ENCODE measurements around the gene VCPKMT. TPM values are rescaled to one million over a fixed set of nuclear protein-coding genes. Genes with fewer than 3 reads are reported as not detected.

The VCPKMT gene
- total RNA-seq, 2 donors from 2014 or later, result 2.0 to 4.2 TPM

DNA sequence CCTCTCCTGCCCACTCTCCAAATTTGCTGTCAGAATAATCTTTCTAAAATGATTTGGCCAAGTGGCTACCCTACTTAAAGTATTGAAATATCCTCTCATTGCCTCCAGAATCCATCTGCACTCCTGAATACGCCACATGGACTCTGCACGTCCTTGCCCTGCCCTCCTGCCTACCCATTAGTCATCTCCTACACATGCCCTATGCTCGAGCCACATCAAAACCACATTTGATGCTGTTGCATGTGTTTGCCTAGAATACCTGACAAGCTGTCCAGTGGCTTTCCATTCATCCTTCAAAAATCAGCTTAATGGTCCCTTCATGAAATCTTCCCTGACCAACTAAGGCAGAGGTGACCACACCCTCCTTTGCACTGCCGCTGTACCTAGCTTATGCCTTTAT lies 17.0 kb downstream of the VCPKMT start:
- Histone ChIP-seq H3K36me3 (replicated peaks in 1 of 2; ENCODE audit: insufficient read depth in 1 of 2, low read depth in 2 of 2) (no peaks in the 10 kb centered on the region), H3K9me3 (no peaks in the 10 kb centered on the region), H3K27me3 (no peaks in the 10 kb centered on the region), H3K4me1 (peaks cover 18% of the 10 kb centered on the region), H3K4me3 (no peak overlapping the region), H3K27ac (no peak overlapping the region)
- TF ChIP-seq POLR2A (IDR thresholded peaks at IDR 0.05), result no peak
- TF ChIP-seq, protein P1, sequence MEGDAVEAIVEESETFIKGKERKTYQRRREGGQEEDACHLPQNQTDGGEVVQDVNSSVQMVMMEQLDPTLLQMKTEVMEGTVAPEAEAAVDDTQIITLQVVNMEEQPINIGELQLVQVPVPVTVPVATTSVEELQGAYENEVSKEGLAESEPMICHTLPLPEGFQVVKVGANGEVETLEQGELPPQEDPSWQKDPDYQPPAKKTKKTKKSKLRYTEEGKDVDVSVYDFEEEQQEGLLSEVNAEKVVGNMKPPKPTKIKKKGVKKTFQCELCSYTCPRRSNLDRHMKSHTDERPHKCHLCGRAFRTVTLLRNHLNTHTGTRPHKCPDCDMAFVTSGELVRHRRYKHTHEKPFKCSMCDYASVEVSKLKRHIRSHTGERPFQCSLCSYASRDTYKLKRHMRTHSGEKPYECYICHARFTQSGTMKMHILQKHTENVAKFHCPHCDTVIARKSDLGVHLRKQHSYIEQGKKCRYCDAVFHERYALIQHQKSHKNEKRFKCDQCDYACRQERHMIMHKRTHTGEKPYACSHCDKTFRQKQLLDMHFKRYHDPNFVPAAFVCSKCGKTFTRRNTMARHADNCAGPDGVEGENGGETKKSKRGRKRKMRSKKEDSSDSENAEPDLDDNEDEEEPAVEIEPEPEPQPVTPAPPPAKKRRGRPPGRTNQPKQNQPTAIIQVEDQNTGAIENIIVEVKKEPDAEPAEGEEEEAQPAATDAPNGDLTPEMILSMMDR (IDR thresholded peaks at IDR 0.05), result no peak
- intact Hi-C loops (cut with DNase I), result no loop called here
- whole genome bisulfite sequencing, 2 donors, result 82 to 87% methylated on average over 4 of the region's 4 CpGs
- ATAC-seq, result no peak
- no peak for DNase-seq

DNA sequence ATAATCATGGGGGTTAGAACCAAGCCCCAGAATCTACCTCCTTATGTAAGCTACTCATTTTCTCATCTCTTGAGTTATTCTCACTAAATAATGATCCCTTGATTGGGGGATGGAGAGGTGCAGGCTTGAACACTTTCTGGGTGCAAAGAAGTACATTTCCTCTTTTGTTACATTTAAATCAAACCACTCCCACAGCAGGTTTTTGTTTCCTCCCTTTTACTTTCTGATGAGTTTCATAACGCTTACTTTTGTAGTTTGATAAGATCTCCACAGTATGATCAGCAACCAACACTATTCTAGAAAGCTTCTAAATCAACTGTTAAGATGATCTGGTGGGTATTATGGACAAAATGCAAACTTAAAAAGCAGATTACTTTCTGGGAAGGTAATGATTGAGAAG lies 20.5 kb downstream of the VCPKMT start:
- 62 to 68% methylated on average over 1 of the region's 1 CpG for whole genome bisulfite sequencing, 2 donors
- intact Hi-C loops (cut with DNase I), result no loop called here
- no peaks in the 10 kb centered on the region for H3K9me3 ChIP-seq

DNA sequence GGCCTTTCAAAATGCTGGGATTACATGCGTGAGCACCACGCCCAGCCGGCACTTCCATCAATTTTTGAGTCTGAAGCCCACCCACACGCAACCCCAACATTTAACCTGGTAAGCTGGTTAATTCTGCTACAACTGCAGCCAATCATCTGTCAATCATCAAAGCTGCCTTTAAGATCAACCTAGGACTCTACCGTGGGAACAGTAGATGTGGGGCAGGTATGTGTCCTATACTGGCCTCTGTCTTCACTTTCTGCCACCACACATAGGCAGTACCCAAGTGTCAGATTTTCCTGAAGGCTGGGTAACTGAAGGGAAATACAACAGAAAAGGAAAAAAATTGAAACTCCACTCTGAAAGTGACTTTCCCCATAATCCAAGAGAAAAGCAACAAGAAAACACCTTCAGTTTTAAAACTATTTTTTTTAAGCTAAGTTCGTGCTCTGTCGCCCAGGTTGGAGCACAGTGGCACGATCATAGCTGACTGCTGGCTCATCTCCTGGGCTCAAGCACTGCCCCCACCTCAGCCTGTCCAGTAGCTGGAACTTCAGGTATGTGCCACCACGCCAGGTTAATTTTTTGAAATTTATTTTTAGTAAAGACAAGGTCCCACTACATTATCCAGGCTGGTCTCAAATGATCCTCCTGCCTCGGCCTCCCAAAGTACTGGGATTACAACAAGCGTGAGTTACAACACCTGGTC lies 22.2 kb downstream of the VCPKMT start:
- H3K4me3 ChIP-seq, result no peak overlapping the region
- no peaks in the 10 kb centered on the region for H3K4me1 ChIP-seq
- intact Hi-C loops (cut with DNase I), result no loop called here
- DNase-seq (no peak), ATAC-seq (no peak)
- no peaks in the 10 kb centered on the region for H3K36me3 ChIP-seq (replicated peaks in 1 of 2; ENCODE audit: insufficient read depth in 1 of 2, low read depth in 2 of 2)
- no peaks in the 10 kb centered on the region for H3K9me3 ChIP-seq
- no peak overlapping the region for H3K27ac ChIP-seq
- H3K27me3 ChIP-seq, result no peaks in the 10 kb centered on the region
- 90 to 95% methylated on average over 11 of the region's 11 CpGs for WGBS, 2 donors
- TF ChIP-seq POLR2A (IDR thresholded peaks at IDR 0.05), result no peak
- TF ChIP-seq, protein P1 (IDR thresholded peaks at IDR 0.05), result no peak

More for the DNA sequence above, 20.5 kb downstream of the VCPKMT start:
- DNase-seq (no peak), ATAC-seq (no peak)
- Histone ChIP-seq H3K27me3 (no peaks in the 10 kb centered on the region), H3K4me3 (no peak overlapping the region), H3K27ac (no peak overlapping the region), H3K4me1 (peaks cover 3% of the 10 kb centered on the region), H3K36me3 (replicated peaks in 1 of 2; ENCODE audit: insufficient read depth in 1 of 2, low read depth in 2 of 2) (no peaks in the 10 kb centered on the region)
- no peak for TF ChIP-seq POLR2A (IDR thresholded peaks at IDR 0.05)

DNA sequence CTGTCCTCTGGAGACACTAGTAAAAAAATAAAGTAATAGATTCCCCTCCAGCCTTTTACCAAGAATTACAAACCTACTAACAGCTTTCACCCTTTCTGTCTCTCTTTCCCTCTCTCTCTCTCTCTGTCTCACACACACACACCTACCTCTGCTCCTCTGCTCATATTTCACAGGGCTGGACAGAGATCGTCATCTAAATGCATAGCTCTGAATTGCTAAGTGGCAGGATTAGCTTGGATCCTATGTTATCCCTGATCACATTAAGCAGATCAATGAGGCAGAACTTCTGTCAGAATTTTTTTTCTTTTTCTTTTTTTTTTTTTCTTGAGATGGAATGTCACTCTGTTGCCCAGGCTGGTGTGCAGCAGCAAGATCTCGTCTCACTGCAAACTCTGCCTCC lies 22.9 kb downstream of the VCPKMT start:
- Histone ChIP-seq H3K27ac (no peak overlapping the region), H3K27me3 (no peaks in the 10 kb centered on the region), H3K4me3 (no peak overlapping the region), H3K4me1 (no peaks in the 10 kb centered on the region), H3K9me3 (no peaks in the 10 kb centered on the region), H3K36me3 (replicated peaks in 1 of 2; ENCODE audit: insufficient read depth in 1 of 2, low read depth in 2 of 2) (no peaks in the 10 kb centered on the region)
- WGBS, 2 donors, result 40 to 50% methylated on average over 2 of the region's 2 CpGs
- intact Hi-C loops (cut with DNase I), result no loop called here
- TF ChIP-seq, protein P1 (IDR thresholded peaks at IDR 0.05), result no peak
- TF ChIP-seq POLR2A (IDR thresholded peaks at IDR 0.05), result no peak
- DNase-seq, result no peak
- no peak for ATAC-seq

DNA sequence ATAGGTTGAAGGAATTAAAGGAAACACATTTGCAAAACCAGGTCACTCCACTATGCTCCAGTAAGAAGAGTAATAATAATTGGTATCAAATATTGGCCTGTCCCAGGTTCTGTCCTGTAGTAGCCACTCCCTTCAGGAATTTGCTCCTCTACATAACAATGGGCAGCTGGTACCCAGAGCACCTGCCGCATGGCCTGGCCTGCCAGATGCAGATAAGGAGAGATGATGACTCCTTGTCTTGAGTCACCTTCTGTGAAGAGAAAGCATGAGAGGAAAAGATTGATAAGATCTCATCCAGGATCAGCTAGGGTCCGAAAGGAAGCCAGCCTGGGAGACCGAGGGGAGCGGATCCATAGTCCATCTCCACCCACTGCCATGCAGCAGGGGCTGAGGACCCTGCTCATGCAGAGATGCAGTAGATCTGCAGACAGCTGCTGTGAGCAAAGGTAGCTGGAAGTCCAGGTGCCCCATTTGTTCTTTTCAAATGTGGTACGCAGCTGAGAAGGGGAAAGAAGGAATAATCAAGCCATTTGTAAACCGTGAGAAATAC lies 24.3 kb downstream of the VCPKMT start:
- DNase-seq, result no peak
- intact Hi-C loops (cut with DNase I), result no loop called here
- no peaks in the 10 kb centered on the region for H3K9me3 ChIP-seq
- no peak overlapping the region for H3K4me3 ChIP-seq
- no peak overlapping the region for H3K27ac ChIP-seq
- H3K36me3 ChIP-seq (replicated peaks in 1 of 2; ENCODE audit: insufficient read depth in 1 of 2, low read depth in 2 of 2), result no peaks in the 10 kb centered on the region
- H3K4me1 ChIP-seq, result no peaks in the 10 kb centered on the region
- no peaks in the 10 kb centered on the region for H3K27me3 ChIP-seq
- WGBS, 2 donors, result 88 to 94% methylated on average over 5 to 6 of the region's 6 CpGs
- TF ChIP-seq POLR2A (IDR thresholded peaks at IDR 0.05), result no peak
- TF ChIP-seq, protein P1 (IDR thresholded peaks at IDR 0.05), result no peak
- ATAC-seq, result no peak
